ENCODE results near the gene GREB1L. TPM values are rescaled to one million over a fixed set of nuclear protein-coding genes. Genes with fewer than 3 reads are reported as not detected.
"Not testable (repeated sequence)": the region's sequence is repeated elsewhere in the genome, so short reads cannot be mapped to it uniquely, and the experiment has no call there.

Gene GREB1L
- total RNA-seq, 1 donor from 2014 or later, result 16.2 TPM

DNA sequence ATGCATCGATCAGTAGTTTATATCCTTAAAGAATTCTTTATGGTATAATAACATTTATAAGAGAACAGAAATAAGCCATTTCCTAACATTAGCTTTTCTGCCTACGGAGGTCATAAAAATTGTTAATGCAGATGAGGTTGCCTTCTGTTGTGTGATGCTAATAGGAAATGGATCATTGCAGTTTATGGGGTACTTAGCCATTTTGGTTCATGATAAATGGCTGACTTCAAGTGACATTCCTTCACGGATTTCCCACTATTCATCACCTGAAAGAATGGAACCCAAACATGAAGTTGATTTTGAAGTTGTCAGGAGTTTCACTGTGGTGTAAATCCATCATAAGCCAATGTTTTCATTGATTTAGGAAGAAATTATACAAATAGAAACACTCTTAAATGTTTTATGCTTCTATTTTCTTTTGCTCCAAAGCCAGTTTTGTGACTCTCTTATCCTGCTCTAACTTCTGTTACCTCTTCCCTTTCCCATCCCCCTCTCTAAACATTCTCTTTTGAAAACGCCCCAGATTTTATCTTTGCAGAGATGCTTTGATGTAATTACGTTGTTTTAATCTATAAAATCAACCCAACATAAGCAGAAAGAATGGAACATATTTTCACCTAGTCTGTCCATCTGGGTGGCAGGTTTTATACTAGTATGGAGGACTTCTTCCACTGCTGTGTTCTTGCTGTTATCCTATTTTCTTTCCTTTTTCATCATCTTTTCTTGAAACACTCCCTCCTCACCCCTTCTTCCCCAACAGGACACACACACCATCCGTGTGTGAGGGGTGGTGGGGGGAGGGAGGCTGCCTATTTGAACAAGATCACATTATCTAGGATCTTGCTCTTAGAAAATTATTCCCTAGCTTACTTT is 58.2 kb downstream of the GREB1L start:
- no peak for DNase-seq (ENCODE audit: low spot score)
- intact Hi-C loops (cut with DNase I), result no loop called here

GRCh38 chr18:21300908-21301200 is 58.8 kb downstream of the GREB1L start:
- intact Hi-C loops (cut with DNase I), result no loop called here
- no peak for DNase-seq (ENCODE audit: low spot score)

GRCh38 chr18:21303445-21303844 is 61.4 kb downstream of the GREB1L start:
- no peak for DNase-seq (ENCODE audit: low spot score)
- intact Hi-C loops (cut with DNase I), result no loop called here

DNA sequence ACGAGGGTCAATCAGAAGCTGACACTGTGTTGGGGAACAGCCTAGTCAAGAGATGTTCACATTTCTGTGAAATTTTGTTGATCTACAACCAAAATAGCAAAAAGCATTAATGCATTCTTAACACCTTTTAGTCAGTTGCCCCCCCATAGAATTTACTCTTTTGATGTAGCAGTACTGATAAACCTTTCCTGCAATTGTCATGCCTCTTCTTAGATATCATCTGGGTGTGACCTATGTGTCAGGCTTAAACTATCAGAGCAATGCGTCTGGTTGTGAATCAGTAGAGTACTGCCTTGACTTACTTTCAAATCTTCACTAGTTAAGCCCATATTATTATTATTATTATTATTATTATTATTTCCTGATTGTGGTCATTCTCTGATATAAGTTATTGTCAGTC is 61.9 kb downstream of the GREB1L start:
- intact Hi-C loops (cut with DNase I), result no loop called here

GRCh38 chr18:21305621-21306020 is 63.6 kb downstream of the GREB1L start:
- intact Hi-C loops (cut with DNase I), result no loop called here
- no peak for DNase-seq (ENCODE audit: low spot score)

More for the DNA sequence above, 61.9 kb downstream of the GREB1L start:
- no peak for DNase-seq (ENCODE audit: low spot score)

DNA sequence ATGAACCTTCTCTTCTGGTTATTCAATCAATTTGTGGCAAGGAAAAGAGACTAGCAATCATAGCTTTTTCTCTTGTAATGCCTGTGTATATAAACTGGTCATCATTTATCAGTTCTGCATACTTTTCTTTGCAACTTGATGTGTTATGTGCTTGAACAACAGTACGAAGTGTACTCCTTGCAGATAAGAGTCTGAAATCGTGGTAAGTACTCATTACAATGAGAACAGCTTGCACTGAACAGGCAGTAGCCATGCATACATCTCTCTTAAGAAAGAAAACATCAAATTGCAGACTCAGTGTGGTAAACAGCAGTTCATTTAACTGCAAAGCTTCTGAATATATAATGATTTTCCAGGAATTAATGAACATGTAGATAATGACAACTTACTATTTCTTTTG is 64.3 kb downstream of the GREB1L start:
- no peak for DNase-seq (ENCODE audit: low spot score)
- intact Hi-C loops (cut with DNase I), result no loop called here

DNA sequence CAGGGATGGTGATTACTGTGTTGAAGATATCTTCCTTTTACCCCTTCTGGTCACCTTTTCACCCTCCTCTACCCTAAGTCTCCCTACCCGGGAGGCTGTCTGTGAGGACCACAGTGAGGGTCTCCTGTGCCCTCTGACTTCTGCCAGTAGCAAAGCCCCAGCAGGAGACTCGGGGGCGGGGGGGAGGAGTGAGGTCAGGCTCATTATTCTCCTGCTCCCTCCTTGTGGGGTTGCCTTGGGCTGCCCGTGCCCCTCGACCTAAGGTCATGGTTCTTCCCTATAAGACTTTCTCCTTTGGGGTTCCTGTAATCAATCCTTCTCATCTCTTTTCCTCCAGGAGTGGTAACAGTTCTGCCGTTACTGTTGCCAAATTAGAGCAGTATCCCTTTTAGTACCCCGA is 65.5 kb downstream of the GREB1L start:
- DNase-seq (ENCODE audit: low spot score), result no peak
- intact Hi-C loops (cut with DNase I), result no loop called here

DNA sequence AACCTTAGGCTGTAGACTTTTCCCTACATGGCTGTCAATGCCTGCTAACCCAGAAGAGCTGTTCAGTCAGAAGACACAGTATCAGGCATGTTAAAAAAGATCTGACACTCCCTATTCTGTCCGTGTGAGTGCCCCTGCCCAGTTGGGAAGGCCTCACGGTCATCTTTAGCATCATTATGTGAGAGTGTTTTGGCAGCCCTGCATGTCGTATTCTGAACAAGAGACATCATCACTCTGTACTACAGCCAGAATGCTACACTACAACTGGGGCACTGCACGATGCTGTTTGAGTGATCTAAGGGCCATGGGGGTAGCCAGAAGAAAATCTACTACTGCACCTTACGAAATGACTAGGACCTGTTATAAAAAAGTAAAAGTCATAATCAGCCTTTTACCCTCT is 67.2 kb downstream of the GREB1L start:
- intact Hi-C loops (cut with DNase I), result no loop called here
- DNase-seq (ENCODE audit: low spot score), result no peak

GRCh38 chr18:21311980-21312379 is 69.9 kb downstream of the GREB1L start:
- DNase-seq (ENCODE audit: low spot score), result not testable (repeated sequence)
- intact Hi-C loops (cut with DNase I), result loop anchor here (10.0 kb wide), 1 partner anchor 53 kb away; no protein-coding TSS in a partner anchor

- no peak for DNase-seq (ENCODE audit: low spot score)
- intact Hi-C loops (cut with DNase I), result loop anchor here (10.0 kb wide), 1 partner anchor 51 kb away; no protein-coding TSS in a partner anchor
Measured at GRCh38 chr18:21313576-21313975, 71.5 kb downstream of the GREB1L start.

- DNase-seq (ENCODE audit: low spot score), result no peak
- intact Hi-C loops (cut with DNase I), result loop anchor here (10.0 kb wide), 1 partner anchor 50 kb away; no protein-coding TSS in a partner anchor
Measured at GRCh38 chr18:21314724-21315123, 72.7 kb downstream of the GREB1L start.

GRCh38 chr18:21315126-21315525 is 73.1 kb downstream of the GREB1L start:
- not testable (repeated sequence) for DNase-seq (ENCODE audit: low spot score)
- intact Hi-C loops (cut with DNase I), result loop anchor here (10.0 kb wide), 1 partner anchor 50 kb away; no protein-coding TSS in a partner anchor

GRCh38 chr18:21315741-21316197 is 73.7 kb downstream of the GREB1L start:
- no peak for DNase-seq (ENCODE audit: low spot score)
- intact Hi-C loops (cut with DNase I), result loop anchor here (10.0 kb wide), 1 partner anchor 49 kb away; no protein-coding TSS in a partner anchor

DNA sequence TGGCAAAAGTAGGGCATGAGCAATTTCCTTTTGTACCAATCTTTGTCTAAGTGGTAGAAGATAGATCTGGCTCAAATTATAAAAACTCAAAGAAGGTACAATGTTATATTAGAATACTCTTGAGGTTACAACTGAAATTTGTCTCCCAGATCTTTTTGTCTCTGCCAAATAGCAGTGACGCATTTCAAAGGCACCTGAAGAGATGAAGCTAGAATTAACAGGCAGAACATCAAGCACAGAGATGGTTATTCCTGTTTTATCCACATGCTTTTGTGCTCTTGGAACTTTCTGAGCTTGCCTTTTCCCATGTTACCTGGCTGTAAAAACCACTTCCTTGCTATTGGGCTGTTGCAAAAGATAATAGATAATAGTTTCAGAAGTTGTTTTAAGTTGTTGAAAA is 74.3 kb downstream of the GREB1L start:
- intact Hi-C loops (cut with DNase I), result loop anchor here (10.0 kb wide), 1 partner anchor 49 kb away; no protein-coding TSS in a partner anchor
- DNase-seq (ENCODE audit: low spot score), result no peak

GRCh38 chr18:21321711-21322110 is 79.7 kb downstream of the GREB1L start:
- intact Hi-C loops (cut with DNase I), result no loop called here
- no peak for DNase-seq (ENCODE audit: low spot score)

DNA sequence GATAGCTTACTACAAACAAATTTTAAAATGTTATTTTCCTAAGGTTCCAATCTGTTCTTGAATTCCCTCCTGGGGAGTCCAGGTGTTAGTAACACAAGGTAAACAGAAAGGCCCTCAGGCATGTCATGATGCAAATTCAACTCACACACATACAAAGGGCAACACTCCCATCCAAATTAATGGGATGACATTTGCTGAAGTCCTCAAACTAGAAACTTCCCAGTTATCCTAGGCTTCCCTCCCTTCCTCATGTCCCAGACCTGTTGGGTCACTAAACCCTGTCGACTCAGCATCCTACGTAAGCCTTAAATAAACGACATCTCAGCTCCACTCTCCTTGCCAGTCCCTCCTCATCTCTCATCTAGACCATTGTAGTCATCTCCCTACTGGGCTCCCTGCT is 85.1 kb downstream of the GREB1L start:
- intact Hi-C loops (cut with DNase I), result no loop called here
- DNase-seq (ENCODE audit: low spot score), result no peak

GRCh38 chr18:21330122-21330701 is 88.2 kb downstream of the GREB1L start:
- DNase-seq (ENCODE audit: low spot score), result no peak
- intact Hi-C loops (cut with DNase I), result no loop called here

GRCh38 chr18:21331065-21331464 is 89.0 kb downstream of the GREB1L start:
- intact Hi-C loops (cut with DNase I), result no loop called here
- no peak for DNase-seq (ENCODE audit: low spot score)

- intact Hi-C loops (cut with DNase I), result no loop called here
- DNase-seq (ENCODE audit: low spot score), result no peak
Measured at GRCh38 chr18:21335927-21336488, 94.0 kb downstream of the GREB1L start.

GRCh38 chr18:21336846-21337245 is 94.8 kb downstream of the GREB1L start:
- DNase-seq (ENCODE audit: low spot score), result no peak
- intact Hi-C loops (cut with DNase I), result no loop called here
